ENCODE data around the gene SORCS2.

SORCS2 gene

DNA sequence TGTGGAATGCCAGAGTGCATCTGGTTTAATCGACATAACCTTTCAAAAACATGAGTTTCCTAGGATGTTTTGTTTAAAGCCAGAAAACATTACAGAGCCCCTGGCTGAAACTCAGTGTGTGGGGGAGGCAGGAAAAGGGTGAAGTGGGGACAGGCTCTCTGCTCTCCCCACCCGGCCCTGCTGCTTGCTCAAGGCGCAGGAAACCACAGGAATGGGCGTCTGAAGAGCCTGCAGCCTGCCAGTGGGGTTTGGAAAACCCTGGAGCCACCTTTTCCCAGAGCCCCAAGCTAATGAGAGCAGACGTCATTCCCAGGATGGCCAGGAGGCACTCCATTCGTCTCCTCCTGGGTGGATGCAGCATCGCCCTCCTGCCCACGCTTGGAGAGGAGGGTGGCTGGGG lies 506.7 kb downstream of the SORCS2 start:
- Mint-ChIP-seq H3K9me3 (no peaks in the 10 kb centered on the region), H3K27ac (no peak overlapping the region), H3K4me3 (no peak overlapping the region), H3K27me3 (peaks cover 17% of the 10 kb centered on the region), H3K36me3 (ENCODE audit: low read depth) (no peaks in the 10 kb centered on the region), H3K4me1 (ENCODE audit: low read depth) (no peaks in the 10 kb centered on the region)
- DNase-seq = no peak

DNA sequence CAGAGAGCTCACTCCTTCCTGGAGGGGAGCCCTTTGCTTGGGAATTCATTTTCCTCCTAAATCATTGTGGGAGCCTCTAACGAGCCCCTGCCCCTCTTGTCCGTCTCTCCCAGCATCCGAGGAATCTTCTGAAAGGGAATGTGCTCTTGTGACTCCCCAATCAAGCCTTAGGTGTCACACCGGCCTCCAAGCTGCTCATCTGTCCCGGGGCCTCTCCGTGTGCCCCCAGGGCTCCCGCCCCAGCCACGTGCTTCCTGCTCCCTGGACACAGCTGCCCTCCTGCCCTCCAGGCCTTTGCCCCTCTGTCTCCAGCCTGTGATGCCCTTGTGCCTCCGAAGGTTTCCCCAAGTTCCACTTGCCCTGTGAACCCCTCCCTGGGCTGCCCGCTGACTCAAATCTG lies 507.5 kb downstream of the SORCS2 start:
- no peak overlapping the region for H3K27ac Mint-ChIP-seq
- no peaks in the 10 kb centered on the region for H3K4me1 Mint-ChIP-seq (ENCODE audit: low read depth)

DNA sequence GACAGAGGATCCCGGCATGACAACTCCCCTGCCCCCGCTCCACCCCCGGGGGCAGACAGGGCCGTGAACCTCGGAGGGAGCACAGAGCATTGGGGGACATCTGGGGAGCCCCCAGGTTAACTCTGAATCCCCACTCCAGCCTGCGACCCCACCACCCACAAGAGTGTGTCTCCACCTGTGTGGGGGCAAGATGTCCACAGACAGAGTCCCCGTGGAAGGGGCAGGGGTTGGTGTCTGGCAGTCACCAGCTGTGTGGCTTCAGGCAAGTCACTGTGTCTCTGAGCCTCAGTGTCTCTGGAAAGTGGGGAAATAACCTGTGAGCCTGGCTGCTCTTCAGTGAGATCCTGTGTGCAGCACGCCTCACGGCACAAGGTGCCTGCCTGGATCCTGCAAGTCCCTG lies 508.3 kb downstream of the SORCS2 start:
- H3K27ac Mint-ChIP-seq = no peak overlapping the region

More for the DNA sequence above, 507.5 kb downstream of the SORCS2 start:
- Mint-ChIP-seq H3K4me3 (no peak overlapping the region), H3K36me3 (ENCODE audit: low read depth) (no peaks in the 10 kb centered on the region), H3K27me3 (peaks cover 17% of the 10 kb centered on the region), H3K9me3 (no peaks in the 10 kb centered on the region)
- DNase-seq = no peak

DNA sequence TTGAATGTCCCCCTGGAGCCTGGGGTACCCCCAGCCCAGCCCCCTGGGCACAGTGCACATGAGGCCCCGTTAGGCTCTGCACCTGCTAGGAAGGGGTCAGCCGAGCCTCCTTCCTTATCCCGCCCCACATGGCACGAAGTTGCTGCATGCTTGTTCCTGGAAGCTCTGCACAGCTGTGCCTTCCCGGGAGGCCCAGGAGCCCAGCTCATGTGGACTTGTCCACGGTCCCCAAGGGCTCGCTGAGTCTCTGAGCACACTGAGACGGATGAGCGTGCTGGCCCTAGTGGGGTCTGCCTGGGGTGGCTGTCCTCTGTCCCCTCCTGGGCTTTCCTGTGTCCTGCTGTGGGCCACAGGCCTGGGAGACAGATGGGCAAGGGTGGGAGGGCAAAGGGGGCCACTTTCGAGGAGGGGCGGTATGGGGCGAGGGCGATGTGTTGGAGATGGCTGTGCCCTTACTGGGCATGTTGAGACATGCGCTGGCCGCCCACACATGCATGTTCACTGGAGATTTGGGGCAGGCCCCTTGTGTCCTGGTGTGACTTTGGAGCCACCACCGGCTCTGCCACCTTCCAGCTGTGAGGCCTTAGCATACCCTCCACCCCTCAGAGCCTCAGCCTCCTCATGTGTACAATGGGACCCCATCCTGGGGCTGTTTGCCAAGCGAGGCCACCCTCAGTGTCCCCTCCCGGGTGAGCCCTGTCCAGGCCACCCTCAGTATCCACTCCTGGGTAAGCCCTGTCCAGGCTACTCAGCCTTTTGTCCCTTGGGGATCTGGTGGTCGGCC lies 509.7 kb downstream of the SORCS2 start:
- Mint-ChIP-seq H3K36me3 (ENCODE audit: low read depth) (no peaks in the 10 kb centered on the region), H3K9me3 (no peaks in the 10 kb centered on the region), H3K27me3 (peaks cover 13% of the 10 kb centered on the region), H3K4me3 (no peak overlapping the region), H3K27ac (no peak overlapping the region), H3K4me1 (ENCODE audit: low read depth) (no peaks in the 10 kb centered on the region)
- no peak for DNase-seq

More for the DNA sequence above, 508.3 kb downstream of the SORCS2 start:
- no peak overlapping the region for H3K4me3 Mint-ChIP-seq
- H3K36me3 Mint-ChIP-seq (ENCODE audit: low read depth) = no peaks in the 10 kb centered on the region
- no peaks in the 10 kb centered on the region for H3K9me3 Mint-ChIP-seq
- peaks cover 17% of the 10 kb centered on the region for H3K27me3 Mint-ChIP-seq
- no peak for DNase-seq
- H3K4me1 Mint-ChIP-seq (ENCODE audit: low read depth) = no peaks in the 10 kb centered on the region

DNA sequence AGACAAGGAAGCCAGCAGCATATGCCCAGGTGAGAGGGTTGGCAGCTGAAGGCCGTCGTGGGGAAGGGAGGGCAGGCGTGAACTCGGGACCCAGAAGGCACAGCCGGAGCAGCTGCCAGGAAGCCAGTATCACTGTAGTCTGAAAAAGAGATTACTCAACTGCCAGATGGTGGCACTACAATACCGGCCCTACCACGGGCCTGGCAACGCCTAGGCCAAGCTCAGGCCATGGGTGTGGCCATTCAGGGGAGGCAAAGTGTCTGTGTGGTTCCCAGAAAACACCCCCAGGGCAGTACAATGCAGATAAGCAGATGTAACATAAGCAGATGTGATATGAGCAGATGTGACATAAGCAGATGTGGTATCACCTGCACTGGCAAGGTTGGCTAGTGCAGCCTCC lies 511.4 kb downstream of the SORCS2 start:
- DNase-seq = no peak
- H3K27me3 Mint-ChIP-seq = peaks cover 10% of the 10 kb centered on the region
- H3K27ac Mint-ChIP-seq = no peak overlapping the region
- no peaks in the 10 kb centered on the region for H3K9me3 Mint-ChIP-seq
- H3K4me1 Mint-ChIP-seq (ENCODE audit: low read depth) = no peaks in the 10 kb centered on the region
- no peaks in the 10 kb centered on the region for H3K36me3 Mint-ChIP-seq (ENCODE audit: low read depth)
- H3K4me3 Mint-ChIP-seq = no peak overlapping the region

DNA sequence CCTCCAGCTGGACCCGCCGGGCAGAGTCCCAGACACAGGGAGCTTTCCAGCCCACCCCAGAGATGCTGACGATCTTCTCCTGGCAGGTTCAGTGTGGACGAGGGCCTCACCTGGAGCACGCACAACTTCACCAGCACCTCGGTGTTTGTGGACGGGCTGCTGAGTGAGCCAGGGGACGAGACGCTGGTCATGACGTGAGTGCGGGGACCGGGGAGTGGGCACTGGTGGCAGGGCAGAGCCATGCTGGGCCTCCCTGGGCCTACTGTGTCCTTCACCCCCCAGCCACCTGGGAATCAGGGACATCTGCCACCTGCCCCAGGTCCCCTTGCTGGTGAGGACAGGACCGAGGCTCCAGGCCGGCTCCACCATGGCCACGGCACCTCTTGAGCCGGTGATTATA lies 511.8 kb downstream of the SORCS2 start:
- no peak overlapping the region for H3K27ac Mint-ChIP-seq
- no peak overlapping the region for H3K4me3 Mint-ChIP-seq
- H3K4me1 Mint-ChIP-seq (ENCODE audit: low read depth) = no peaks in the 10 kb centered on the region
- peaks cover 8% of the 10 kb centered on the region for H3K27me3 Mint-ChIP-seq
- no peaks in the 10 kb centered on the region for H3K9me3 Mint-ChIP-seq
- no peaks in the 10 kb centered on the region for H3K36me3 Mint-ChIP-seq (ENCODE audit: low read depth)
- DNase-seq = no peak

DNA sequence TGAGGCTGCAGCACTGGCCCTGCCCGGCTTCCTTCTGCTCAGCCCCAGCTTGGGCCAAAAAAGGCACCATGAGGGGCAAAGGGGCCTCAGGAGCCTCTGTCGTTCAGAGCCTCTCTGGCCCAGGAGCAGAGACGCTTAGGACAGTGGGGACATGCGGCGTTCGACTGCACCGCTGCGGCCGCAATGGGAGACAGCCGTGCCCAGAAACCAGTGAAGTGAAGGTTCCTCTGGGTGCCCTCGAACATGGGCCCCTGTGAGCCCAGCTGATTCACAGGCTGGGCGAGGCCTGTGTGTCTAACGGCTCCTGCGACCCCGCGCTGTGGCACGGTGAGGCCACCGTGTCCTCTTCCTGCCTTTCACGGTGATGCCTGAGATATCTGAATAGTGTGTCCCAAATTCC lies 512.3 kb downstream of the SORCS2 start:
- Mint-ChIP-seq H3K4me1 (ENCODE audit: low read depth) (no peaks in the 10 kb centered on the region), H3K9me3 (no peaks in the 10 kb centered on the region), H3K27me3 (peaks cover 7% of the 10 kb centered on the region), H3K36me3 (ENCODE audit: low read depth) (no peaks in the 10 kb centered on the region), H3K27ac (no peak overlapping the region), H3K4me3 (no peak overlapping the region)
- DNase-seq = no peak

DNA sequence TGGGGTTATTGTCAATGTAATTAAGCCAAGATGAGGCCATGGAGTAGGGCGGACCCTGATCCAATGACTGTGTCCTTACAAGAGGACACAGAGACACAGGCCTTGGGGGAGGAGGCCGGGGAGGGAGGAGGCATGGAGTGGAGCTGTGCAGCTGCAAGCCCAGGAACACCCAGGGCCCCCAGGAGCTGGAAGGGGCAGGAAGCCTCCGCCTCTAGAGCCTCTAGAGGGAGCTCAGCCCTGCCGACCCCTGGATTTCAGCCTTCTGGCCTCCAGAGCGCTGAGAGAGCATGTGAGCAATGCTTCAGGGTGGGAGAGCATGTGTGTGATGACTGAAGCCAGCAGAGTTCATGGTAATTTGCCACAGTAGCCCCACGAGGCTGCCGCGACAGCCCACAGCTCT lies 512.7 kb downstream of the SORCS2 start:
- no peaks in the 10 kb centered on the region for H3K36me3 Mint-ChIP-seq (ENCODE audit: low read depth)
- no peaks in the 10 kb centered on the region for H3K9me3 Mint-ChIP-seq
- DNase-seq = no peak
- H3K4me1 Mint-ChIP-seq (ENCODE audit: low read depth) = no peaks in the 10 kb centered on the region
- no peak overlapping the region for H3K4me3 Mint-ChIP-seq
- H3K27me3 Mint-ChIP-seq = peaks cover 3% of the 10 kb centered on the region
- H3K27ac Mint-ChIP-seq = no peak overlapping the region

DNA sequence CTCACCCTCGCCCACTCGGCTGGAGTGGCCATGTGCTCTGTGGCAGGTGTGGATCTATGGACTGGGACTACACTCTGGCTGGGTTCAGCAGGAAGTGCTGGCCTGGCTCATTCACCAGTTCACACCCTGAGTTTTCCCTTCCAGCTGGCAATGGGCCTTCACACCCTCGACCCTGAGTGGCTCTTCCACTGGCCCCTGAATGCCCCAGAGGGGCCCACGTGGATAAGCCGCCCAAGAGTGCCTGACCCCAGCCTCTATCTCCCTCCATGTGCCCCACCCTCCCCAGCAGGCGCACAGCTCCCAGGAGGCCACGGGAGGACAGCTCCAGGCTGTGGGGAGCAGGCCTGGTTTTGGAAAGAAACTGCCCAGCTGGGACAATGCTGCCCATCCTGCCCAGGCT lies 513.3 kb downstream of the SORCS2 start:
- Mint-ChIP-seq H3K27me3 (no peaks in the 10 kb centered on the region), H3K4me3 (no peak overlapping the region), H3K36me3 (ENCODE audit: low read depth) (no peaks in the 10 kb centered on the region)

DNA sequence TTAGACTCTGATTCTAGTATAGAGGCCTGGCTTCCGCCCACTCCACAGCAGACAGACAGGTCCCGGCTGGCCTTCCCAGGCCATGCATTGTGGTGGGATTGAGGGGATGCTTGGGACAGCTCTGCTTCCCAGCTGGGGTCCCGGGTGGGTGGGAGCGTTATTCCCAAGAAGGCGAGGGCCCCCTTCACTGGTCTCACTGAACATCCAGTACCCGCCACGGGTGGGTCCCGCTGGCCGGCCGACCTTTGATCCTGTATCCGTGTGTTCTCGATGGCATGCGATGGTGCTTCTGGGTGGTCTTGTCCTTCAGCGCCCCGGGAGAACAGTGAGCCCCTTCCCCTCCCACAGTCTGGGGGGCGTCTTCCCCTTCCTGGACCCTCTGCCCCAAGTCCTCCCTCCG lies 515.9 kb downstream of the SORCS2 start:
- no peaks in the 10 kb centered on the region for H3K36me3 Mint-ChIP-seq (ENCODE audit: low read depth)
- no peak for DNase-seq
- no peak overlapping the region for H3K27ac Mint-ChIP-seq
- no peaks in the 10 kb centered on the region for H3K4me1 Mint-ChIP-seq (ENCODE audit: low read depth)
- no peak overlapping the region for H3K4me3 Mint-ChIP-seq
- H3K27me3 Mint-ChIP-seq = no peaks in the 10 kb centered on the region
- no peaks in the 10 kb centered on the region for H3K9me3 Mint-ChIP-seq

More for the DNA sequence above, 513.3 kb downstream of the SORCS2 start:
- no peaks in the 10 kb centered on the region for H3K4me1 Mint-ChIP-seq (ENCODE audit: low read depth)
- DNase-seq = no peak
- H3K27ac Mint-ChIP-seq = no peak overlapping the region
- no peaks in the 10 kb centered on the region for H3K9me3 Mint-ChIP-seq

DNA sequence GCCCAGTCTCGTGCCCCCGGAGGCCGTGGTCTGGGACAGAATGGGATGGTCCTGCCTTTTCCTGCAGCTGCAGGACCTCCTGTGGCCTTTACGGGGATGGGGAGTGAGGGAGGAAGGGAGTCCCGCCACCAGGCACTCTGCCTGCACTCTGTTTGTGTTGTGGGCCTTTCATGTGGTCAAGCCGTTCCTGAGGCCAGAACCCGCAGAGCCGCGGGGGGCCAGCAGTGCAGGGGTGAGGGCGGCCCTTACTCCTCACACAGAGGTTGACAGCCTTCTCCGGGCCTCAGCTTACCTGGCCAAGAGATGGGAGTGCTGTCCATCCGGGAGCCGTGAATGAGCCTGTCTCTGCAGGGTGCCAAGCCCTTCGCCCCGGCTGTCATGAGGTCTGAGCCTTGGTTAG lies 516.6 kb downstream of the SORCS2 start:
- no peak for DNase-seq
- Mint-ChIP-seq H3K27me3 (no peaks in the 10 kb centered on the region), H3K36me3 (ENCODE audit: low read depth) (no peaks in the 10 kb centered on the region), H3K4me3 (no peak overlapping the region), H3K27ac (no peak overlapping the region), H3K9me3 (no peaks in the 10 kb centered on the region), H3K4me1 (ENCODE audit: low read depth) (no peaks in the 10 kb centered on the region)

DNA sequence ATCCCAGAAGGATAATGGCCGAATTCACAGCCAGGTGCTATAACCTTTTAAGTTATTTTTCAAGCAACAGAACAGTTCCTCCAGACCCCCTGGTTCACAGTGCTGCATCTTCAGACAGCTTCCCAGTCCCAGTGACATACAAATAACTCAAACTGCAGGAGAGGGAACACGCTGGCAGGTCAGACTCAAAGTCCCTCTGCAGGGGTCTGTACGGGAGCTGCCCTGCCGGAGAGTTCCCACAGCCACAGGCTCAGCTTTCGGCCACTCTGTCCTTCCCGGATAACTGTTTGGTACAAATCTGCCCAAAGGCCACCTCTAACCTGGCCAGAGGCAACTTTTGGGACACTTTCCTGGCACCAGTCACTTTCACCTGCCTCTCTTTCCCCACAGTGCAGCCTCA lies 517.1 kb downstream of the SORCS2 start:
- H3K36me3 Mint-ChIP-seq (ENCODE audit: low read depth) = no peaks in the 10 kb centered on the region
- no peaks in the 10 kb centered on the region for H3K27me3 Mint-ChIP-seq
- no peak overlapping the region for H3K4me3 Mint-ChIP-seq
- H3K27ac Mint-ChIP-seq = no peak overlapping the region
- no peak for DNase-seq
- no peaks in the 10 kb centered on the region for H3K9me3 Mint-ChIP-seq
- H3K4me1 Mint-ChIP-seq (ENCODE audit: low read depth) = no peaks in the 10 kb centered on the region

DNA sequence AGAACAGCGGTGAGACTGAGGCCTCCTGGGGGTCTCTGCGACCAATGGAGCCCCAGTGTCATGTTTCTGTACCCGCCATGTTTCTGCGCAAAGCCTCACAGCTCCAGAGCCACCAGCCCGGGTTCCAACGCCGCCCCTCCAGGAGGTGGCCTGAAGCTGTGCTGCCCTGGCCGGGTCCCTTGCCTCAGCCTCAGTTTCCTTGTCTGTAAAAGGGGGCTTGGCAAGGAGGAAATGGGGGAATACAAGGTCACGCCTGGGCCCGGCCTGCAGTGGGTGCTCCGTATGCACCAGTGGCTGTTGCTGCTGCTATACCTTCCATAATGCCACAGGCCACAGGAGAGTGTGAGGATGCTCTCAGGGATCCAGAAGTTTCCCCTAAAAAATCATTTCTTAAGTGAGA lies 517.8 kb downstream of the SORCS2 start:
- Mint-ChIP-seq H3K27ac (no peak overlapping the region), H3K4me3 (no peak overlapping the region), H3K36me3 (ENCODE audit: low read depth) (no peaks in the 10 kb centered on the region), H3K27me3 (no peaks in the 10 kb centered on the region), H3K4me1 (ENCODE audit: low read depth) (no peaks in the 10 kb centered on the region), H3K9me3 (no peaks in the 10 kb centered on the region)
- no peak for DNase-seq

DNA sequence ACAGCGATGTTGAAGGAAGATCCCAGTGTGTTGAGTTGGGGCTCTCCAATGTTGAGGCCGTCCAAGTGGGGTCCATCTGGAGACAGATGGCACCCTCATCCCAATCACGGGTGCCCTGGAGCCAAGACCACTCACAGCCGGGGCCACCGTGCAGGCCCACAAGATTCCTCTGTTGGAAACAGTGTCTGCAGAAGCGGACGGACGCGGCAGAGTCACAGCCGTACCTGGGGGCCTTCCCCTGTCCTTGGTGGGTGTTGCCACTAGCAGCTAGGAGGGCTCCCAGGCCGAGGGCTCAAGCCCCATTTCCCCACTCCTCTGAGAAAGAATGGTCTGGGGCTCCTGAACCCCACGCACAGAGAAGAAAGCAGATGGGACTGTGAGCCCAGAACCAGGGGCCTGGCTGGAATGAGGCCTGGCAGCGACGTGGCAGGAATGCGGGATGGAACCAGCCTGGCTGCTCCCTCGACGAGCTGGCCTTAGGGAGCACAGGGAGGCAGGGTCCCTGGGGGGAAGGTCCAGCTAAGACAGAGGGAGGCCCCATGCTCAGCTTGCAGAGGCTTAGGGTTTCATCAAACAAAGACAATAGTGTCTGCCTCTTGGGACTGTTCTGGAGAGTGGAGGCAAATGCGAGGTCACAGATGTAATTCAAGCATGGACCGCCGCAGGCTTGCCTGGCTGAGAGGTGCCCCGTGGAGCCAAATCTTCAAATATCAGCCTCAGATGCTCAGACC lies 518.4 kb downstream of the SORCS2 start:
- Mint-ChIP-seq H3K27me3 (no peaks in the 10 kb centered on the region), H3K27ac (no peak overlapping the region)

DNA sequence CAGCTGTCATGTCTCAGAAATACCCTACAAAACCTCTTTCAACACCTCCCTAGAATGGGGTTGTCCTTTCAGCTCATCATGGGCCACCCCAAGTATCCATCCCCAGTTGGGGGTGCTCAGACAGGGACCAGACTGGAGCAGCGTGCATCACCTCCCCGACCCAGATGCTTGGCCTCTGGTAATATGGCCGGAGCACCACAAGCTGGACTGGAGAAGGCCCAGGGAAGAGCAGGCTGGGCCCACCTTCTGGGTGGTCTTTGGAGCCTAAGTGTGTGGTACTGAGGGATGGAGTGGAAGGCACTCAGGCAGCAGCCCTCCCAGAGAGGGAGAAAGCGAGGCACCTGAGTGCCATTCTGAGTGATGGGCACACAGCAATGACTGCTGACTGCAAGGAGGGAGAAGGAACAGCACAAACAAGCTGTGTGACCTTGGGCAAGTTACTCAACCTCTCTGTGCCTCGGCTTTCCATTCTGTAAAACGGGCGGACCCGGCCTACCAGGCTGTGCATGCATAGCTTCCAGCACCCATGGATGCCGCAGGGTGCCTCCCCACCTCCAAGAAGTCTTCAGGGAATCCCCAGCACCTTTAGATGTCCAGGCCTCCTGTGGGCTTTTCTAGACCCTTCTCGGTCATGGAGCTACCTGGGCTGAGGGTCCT lies 519.1 kb downstream of the SORCS2 start:
- Mint-ChIP-seq H3K4me1 (ENCODE audit: low read depth) (no peaks in the 10 kb centered on the region), H3K27ac (no peak overlapping the region), H3K27me3 (no peaks in the 10 kb centered on the region), H3K4me3 (no peak overlapping the region), H3K9me3 (no peaks in the 10 kb centered on the region), H3K36me3 (ENCODE audit: low read depth) (no peaks in the 10 kb centered on the region)
- DNase-seq = no peak

More for the DNA sequence above, 518.4 kb downstream of the SORCS2 start:
- no peaks in the 10 kb centered on the region for H3K36me3 Mint-ChIP-seq (ENCODE audit: low read depth)
- no peak for DNase-seq
- no peak overlapping the region for H3K4me3 Mint-ChIP-seq
- H3K4me1 Mint-ChIP-seq (ENCODE audit: low read depth) = no peaks in the 10 kb centered on the region
- H3K9me3 Mint-ChIP-seq = no peaks in the 10 kb centered on the region
